Liver (tissue), 9 donors: ENCODE data around the gene OGFOD3. TPM values are rescaled to one million over a fixed set of nuclear protein-coding genes. Genes with fewer than 3 reads are reported as not detected.

ENCODE experiments used
- DNase-seq: peaks from one replicate; pipeline ENCODE4 v3.0.0-alpha.2; 2017; ENCODE audit warnings: low spot score
- H3K27ac ChIP-seq, 2 donors: one replicate each; pipeline ENCODE4 v1.7.0; 2013; ENCODE audit warnings: inconsistent platforms in 2 of 2, low read length in 2 of 2, control low read depth in 1 of 2, low read depth in 1 of 2, mild to moderate bottlenecking in 1 of 2
- H3K27me3 ChIP-seq, 4 donors: one replicate each; pipeline versions ENCODE4 v1.6.1 to v1.7.0; 2013; ENCODE audit warnings: low read length in 3 of 4, inconsistent platforms in 1 of 4, mild to moderate bottlenecking in 1 of 4, moderate library complexity in 1 of 4; ENCODE audit not compliant: control insufficient read depth in 4 of 4, insufficient read depth in 4 of 4
- H3K36me3 ChIP-seq, 4 donors: one replicate each; pipeline versions ENCODE4 v1.6.1 to v1.7.0; 2013; ENCODE audit warnings: low read length in 3 of 4, mild to moderate bottlenecking in 3 of 4, low read depth in 1 of 4, moderate library complexity in 1 of 4; ENCODE audit not compliant: control insufficient read depth in 4 of 4, insufficient read depth in 3 of 4
- H3K4me1 ChIP-seq, 4 donors: one replicate each; pipeline versions ENCODE4 v1.6.1 to v1.7.0; 2013; ENCODE audit warnings: low read length in 3 of 4, mild to moderate bottlenecking in 3 of 4, moderate library complexity in 1 of 4; ENCODE audit not compliant: control insufficient read depth in 4 of 4, insufficient read depth in 4 of 4
- H3K4me3 ChIP-seq, 3 donors: one replicate each; pipeline versions ENCODE4 v1.6.1 to v1.7.0; 2013; ENCODE audit warnings: low read length in 3 of 3, control low read depth in 1 of 3, low read depth in 1 of 3, mild to moderate bottlenecking in 1 of 3
- H3K9ac ChIP-seq, 2 donors: one replicate each; pipeline ENCODE4 v1.7.0; 2013; ENCODE audit warnings: low read length in 2 of 2, mild to moderate bottlenecking in 2 of 2, moderate library complexity in 2 of 2, control low read depth in 1 of 2, low read depth in 1 of 2
- H3K9me3 ChIP-seq, 4 donors: one replicate each; pipeline versions ENCODE4 v1.6.1 to v1.7.0; 2013; ENCODE audit warnings: low read length in 3 of 4; ENCODE audit not compliant: control insufficient read depth in 4 of 4
- ATF3 ChIP-seq: IDR thresholded peaks from 2 replicates; pipeline ENCODE4 v1.6.1; 2016; ENCODE audit warnings: antibody characterized with exemption
- CTCF ChIP-seq: fragments of 150-350 bp; IDR thresholded peaks from 2 replicates; pipeline ENCODE4 v1.5.1; 2017; ENCODE audit warnings: improper control_type of control experiment, low read depth, low read length; ENCODE audit not compliant: missing input control
- EGR1 ChIP-seq, 2 donors: IDR thresholded peaks; 2 replicates each; pipeline ENCODE4 v1.6.1; 2016 to 2018; ENCODE audit warnings: antibody characterized with exemption in 2 of 2, low read depth in 2 of 2
- FOXA1 ChIP-seq: IDR thresholded peaks from 2 replicates; pipeline ENCODE4 v1.6.1; 2016; ENCODE audit warnings: antibody characterized with exemption
- FOXA2 ChIP-seq: IDR thresholded peaks from 2 replicates; pipeline ENCODE4 v1.6.1; 2016; ENCODE audit warnings: antibody characterized with exemption
- GABPA ChIP-seq, 2 donors: IDR thresholded peaks in 1 of 2; conservative IDR thresholded peaks in 1 of 2; 2 replicates each; pipeline ENCODE4 v1.6.1; 2016; ENCODE audit warnings: antibody characterized with exemption in 2 of 2, mild to moderate bottlenecking in 1 of 2, moderate library complexity in 1 of 2
- HNF4A ChIP-seq, 2 donors: conservative IDR thresholded peaks; 2 replicates each; pipeline ENCODE4 v1.6.1; 2016; ENCODE audit warnings: antibody characterized with exemption in 2 of 2, mild to moderate bottlenecking in 2 of 2
- HNF4G ChIP-seq: IDR thresholded peaks from 2 replicates; pipeline ENCODE4 v1.6.1; 2016; ENCODE audit warnings: antibody characterized with exemption
- JUND ChIP-seq, 2 donors: IDR thresholded peaks; 2 replicates each; pipeline ENCODE4 v1.6.1; 2016; ENCODE audit warnings: antibody characterized with exemption in 2 of 2
- NR2F2 ChIP-seq: IDR thresholded peaks from 2 replicates; pipeline ENCODE4 v1.6.1; 2016; ENCODE audit warnings: antibody characterized with exemption
- RAD21 ChIP-seq, 2 donors: IDR thresholded peaks; 2 replicates each; pipeline ENCODE4 v1.6.1; 2016; ENCODE audit warnings: antibody characterized with exemption in 2 of 2, mild to moderate bottlenecking in 2 of 2
- REST ChIP-seq: IDR thresholded peaks from 2 replicates; pipeline ENCODE4 v1.6.1; 2016; ENCODE audit warnings: antibody characterized with exemption, mild to moderate bottlenecking
- RXRA ChIP-seq, 2 donors: IDR thresholded peaks; 2 replicates each; pipeline ENCODE4 v1.6.1; 2017 to 2018; ENCODE audit warnings: antibody characterized with exemption in 2 of 2, mild to moderate bottlenecking in 1 of 2
- SP1 ChIP-seq: IDR thresholded peaks from 2 replicates; pipeline ENCODE4 v1.6.1; 2018; ENCODE audit warnings: antibody characterized with exemption, mild to moderate bottlenecking
- TAF1 ChIP-seq: conservative IDR thresholded peaks from 2 replicates; pipeline ENCODE4 v1.6.1; 2016; ENCODE audit warnings: antibody characterized with exemption, mild to moderate bottlenecking
- YY1 ChIP-seq: IDR thresholded peaks from 2 replicates; pipeline ENCODE4 v1.6.1; 2016; ENCODE audit warnings: antibody characterized with exemption, mild to moderate bottlenecking
- WGBS: extraction: QIAGEN DNeasy Blood & Tissue Kit; methylation state at CpG from one replicate; pipeline ENCODE4 v1.1.7; 2013; 5-methylcytosine and 5-hydroxymethylcytosine counted together
- polyA plus RNA-seq, 2 donors: library from polyadenylated mRNA; stranded (reverse) in 1 of 2; unstranded in 1 of 2; fragments of 200-250 nt in 1 of 2; fragments of >200 nt in 1 of 2; fragmentation: Nextera tagmentation in 1 of 2; extraction: Ambion mirVana in 1 of 2; gene quantifications; one replicate each; pipeline versions ENCODE4 v1.2.1 to v1.2.3, GENCODE V29; 2013 to 2015
- total RNA-seq, 2 donors: library from RNA; depleted of rRNA; stranded (reverse); fragments of >200 nt; gene quantifications; one replicate each; pipeline ENCODE4 v1.2.3, GENCODE V29; 2014
- TF ChIP-seq, protein P1 (sequence below): IDR thresholded peaks from 2 replicates; pipeline ENCODE4 v1.6.1; 2016; ENCODE audit warnings: antibody characterized with exemption
- TF ChIP-seq, protein P2 (sequence below): IDR thresholded peaks from 2 replicates; pipeline ENCODE4 v1.6.1; 2016; ENCODE audit warnings: antibody characterized with exemption
- donor health status: healthy.
- donor health status: healthy.
- donor health status: healthy.
- donor health status: healthy.
- donor health status: healthy.

Gene OGFOD3
- total and polyA plus RNA-seq, 4 donors, result 15.0 to 23.2 (median 18.5) TPM

GRCh38 chr17:82350182-82351030 lies 68.0 kb downstream of the OGFOD3 start:
- 86% methylated on average over 28 of the region's 28 CpGs for WGBS
- Histone ChIP-seq H3K9ac (no peak overlapping the region), H3K27me3 (no peaks in the 10 kb centered on the region), H3K36me3 (no peaks in the 10 kb centered on the region), H3K4me3 (no peak overlapping the region), H3K9me3 (no peaks in the 10 kb centered on the region), H3K27ac (no peak overlapping the region), H3K4me1 (peaks cover 0 to 5% (median 3%) of the 10 kb centered on the region in 4 donors)
- no peak for DNase-seq
- TF ChIP-seq, protein P1, sequence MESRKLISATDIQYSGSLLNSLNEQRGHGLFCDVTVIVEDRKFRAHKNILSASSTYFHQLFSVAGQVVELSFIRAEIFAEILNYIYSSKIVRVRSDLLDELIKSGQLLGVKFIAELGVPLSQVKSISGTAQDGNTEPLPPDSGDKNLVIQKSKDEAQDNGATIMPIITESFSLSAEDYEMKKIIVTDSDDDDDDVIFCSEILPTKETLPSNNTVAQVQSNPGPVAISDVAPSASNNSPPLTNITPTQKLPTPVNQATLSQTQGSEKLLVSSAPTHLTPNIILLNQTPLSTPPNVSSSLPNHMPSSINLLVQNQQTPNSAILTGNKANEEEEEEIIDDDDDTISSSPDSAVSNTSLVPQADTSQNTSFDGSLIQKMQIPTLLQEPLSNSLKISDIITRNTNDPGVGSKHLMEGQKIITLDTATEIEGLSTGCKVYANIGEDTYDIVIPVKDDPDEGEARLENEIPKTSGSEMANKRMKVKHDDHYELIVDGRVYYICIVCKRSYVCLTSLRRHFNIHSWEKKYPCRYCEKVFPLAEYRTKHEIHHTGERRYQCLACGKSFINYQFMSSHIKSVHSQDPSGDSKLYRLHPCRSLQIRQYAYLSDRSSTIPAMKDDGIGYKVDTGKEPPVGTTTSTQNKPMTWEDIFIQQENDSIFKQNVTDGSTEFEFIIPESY, result no peak
- TF ChIP-seq GABPA (IDR thresholded peaks at IDR 0.05 in 1 of 2, conservative IDR thresholded peaks at IDR 0.05 in 1 of 2) (no peak), YY1 (no peak), REST (no peak), FOXA1 (no peak), NR2F2 (no peak), FOXA2 (no peak), TAF1 (no peak), HNF4G (no peak), HNF4A (conservative IDR thresholded peaks at IDR 0.05) (no peak), JUND (IDR thresholded peaks at IDR 0.05) (no peak), CTCF (no peak), SP1 (no peak), RXRA (IDR thresholded peaks at IDR 0.05) (no peak), ATF3 (no peak), RAD21 (IDR thresholded peaks at IDR 0.05) (no peak), EGR1 (IDR thresholded peaks at IDR 0.05; ENCODE audit: low read depth in 2 of 2) (no peak)
- TF ChIP-seq, protein P2, sequence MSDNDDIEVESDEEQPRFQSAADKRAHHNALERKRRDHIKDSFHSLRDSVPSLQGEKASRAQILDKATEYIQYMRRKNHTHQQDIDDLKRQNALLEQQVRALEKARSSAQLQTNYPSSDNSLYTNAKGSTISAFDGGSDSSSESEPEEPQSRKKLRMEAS, result no peak
